Keratinocyte (primary cell): ENCODE results near the gene MAEA. TPM values are rescaled to one million over a fixed set of nuclear protein-coding genes. Genes with fewer than 3 reads are reported as not detected.

Source experiments
- DNase-seq: peaks from one replicate; pipeline ENCODE4 v3.0.0-alpha.2; 2011; ENCODE audit warnings: low read depth, missing footprints, low spot score
- FAIRE-seq: peaks from 2 replicates; lab custom pipeline; 2011; peaks lifted over from hg19 to GRCh38; lab: Jason Lieb, UNC
- H2AFZ ChIP-seq: 2 replicates; pipeline ENCODE4 v1.6.0; 2012; ENCODE audit warnings: low read length, control low read depth, inconsistent platforms; ENCODE audit not compliant: control insufficient read depth
- H3K27ac ChIP-seq: 2 replicates; pipeline ENCODE4 v1.5.1; 2011; ENCODE audit warnings: low read length; ENCODE audit not compliant: control insufficient read depth, insufficient read depth
- H3K27me3 ChIP-seq: 3 replicates; pipeline ENCODE4 v1.6.0; 2011; ENCODE audit warnings: low read length; ENCODE audit not compliant: control insufficient read depth, insufficient read depth; ENCODE audit errors: extremely low read depth
- H3K36me3 ChIP-seq, 2 experiments: 2 replicates in 1 of 2; 3 replicates in 1 of 2; pipeline ENCODE4 v1.5.1; 2011; ENCODE audit warnings: low read length in 2 of 2, mild to moderate bottlenecking in 1 of 2; ENCODE audit not compliant: control insufficient read depth in 2 of 2, insufficient read depth in 2 of 2; ENCODE audit errors: extremely low read depth in 1 of 2
- H3K4me1 ChIP-seq: 3 replicates; pipeline ENCODE4 v1.5.1; 2011; ENCODE audit warnings: low read length; ENCODE audit not compliant: control insufficient read depth, insufficient read depth; ENCODE audit errors: extremely low read depth
- H3K4me2 ChIP-seq: 3 replicates; pipeline ENCODE4 v1.6.0; 2011; ENCODE audit warnings: low read depth, low read length; ENCODE audit not compliant: control insufficient read depth, insufficient read depth; ENCODE audit errors: extremely low read depth
- H3K4me3 ChIP-seq, 3 experiments: fragments of 200-600 bp in 1 of 3; sonication (generic) in 1 of 3; 2 replicates in 2 of 3; 3 replicates in 1 of 3; pipeline ENCODE4 v1.5.1; 2011 to 2016; ENCODE audit warnings: low read length in 3 of 3, mild to moderate bottlenecking in 3 of 3, control low read depth in 2 of 3, inconsistent platforms in 1 of 3, low read depth in 1 of 3, mixed read lengths in 1 of 3, mixed run types in 1 of 3, moderate library complexity in 1 of 3; ENCODE audit not compliant: control insufficient read depth in 2 of 3, insufficient read depth in 2 of 3; ENCODE audit errors: extremely low read depth in 1 of 3
- H3K79me2 ChIP-seq: 2 replicates; pipeline ENCODE4 v1.6.0; 2012; ENCODE audit warnings: low read length; ENCODE audit not compliant: control insufficient read depth, insufficient read depth
- H3K9ac ChIP-seq: 3 replicates; pipeline ENCODE4 v1.6.0; 2011; ENCODE audit warnings: low read length; ENCODE audit not compliant: control insufficient read depth, insufficient read depth; ENCODE audit errors: extremely low read depth
- H3K9me1 ChIP-seq: 3 replicates; pipeline ENCODE4 v1.6.0; 2011; ENCODE audit warnings: low read length; ENCODE audit not compliant: control insufficient read depth, insufficient read depth; ENCODE audit errors: extremely low read depth
- H3K9me3 ChIP-seq: 2 replicates; pipeline ENCODE4 v1.5.1; 2012; ENCODE audit warnings: low read depth, low read length; ENCODE audit not compliant: control insufficient read depth
- H4K20me1 ChIP-seq: 3 replicates; pipeline ENCODE4 v1.6.0; 2011; ENCODE audit warnings: low read length; ENCODE audit not compliant: control insufficient read depth, insufficient read depth; ENCODE audit errors: extremely low read depth
- CTCF ChIP-seq, 3 experiments: IDR thresholded peaks in 1 of 3; conservative IDR thresholded peaks in 1 of 3; optimal IDR thresholded peaks in 1 of 3; 2 replicates in 2 of 3; 3 replicates in 1 of 3; pipeline versions ENCODE3 to v1.5.1; 2011; ENCODE audit warnings: low read length in 3 of 3, mild to moderate bottlenecking in 3 of 3, moderate library complexity in 2 of 3, control low read depth in 1 of 3, inconsistent platforms in 1 of 3; ENCODE audit not compliant: insufficient read depth in 2 of 3; ENCODE audit errors: extremely low read depth in 1 of 3
- EZH2 ChIP-seq: IDR thresholded peaks from one replicate; pipeline ENCODE4 v1.6.1; 2012; ENCODE audit warnings: inconsistent platforms, mild to moderate bottlenecking, low read length, moderate library complexity
- dilution Hi-C: fragments of 300-500 bp; cut with MboI; formaldehyde crosslinking; loops from one replicate; pipeline ENCODE4 v1.7.0; 2020; ENCODE audit warnings: low sequenced_read_pairs; ENCODE audit not compliant: extremely low pct_ligation_motif_present
- polyA plus RNA-seq, 5 experiments: library from polyadenylated mRNA; depleted of rRNA in 3 of 5; stranded (reverse) in 3 of 5; stranded (forward) in 1 of 5; unstranded in 1 of 5; fragments of >200 nt; gene quantifications; 1 replicate in 1 of 5; 2 replicates in 3 of 5; 3 replicates in 1 of 5; pipeline versions ENCODE4 v1.2.1 to v1.2.3, GENCODE V29; 2011 to 2012; ENCODE audit warnings: missing spikeins in 2 of 5, low read depth in 1 of 5, low replicate concordance in 1 of 5

Gene MAEA
- polyA plus RNA-seq, 1 donor (not counting 4 experiments of a cell fraction or from before 2014, with no cell fraction given), result 89.7 TPM

DNA sequence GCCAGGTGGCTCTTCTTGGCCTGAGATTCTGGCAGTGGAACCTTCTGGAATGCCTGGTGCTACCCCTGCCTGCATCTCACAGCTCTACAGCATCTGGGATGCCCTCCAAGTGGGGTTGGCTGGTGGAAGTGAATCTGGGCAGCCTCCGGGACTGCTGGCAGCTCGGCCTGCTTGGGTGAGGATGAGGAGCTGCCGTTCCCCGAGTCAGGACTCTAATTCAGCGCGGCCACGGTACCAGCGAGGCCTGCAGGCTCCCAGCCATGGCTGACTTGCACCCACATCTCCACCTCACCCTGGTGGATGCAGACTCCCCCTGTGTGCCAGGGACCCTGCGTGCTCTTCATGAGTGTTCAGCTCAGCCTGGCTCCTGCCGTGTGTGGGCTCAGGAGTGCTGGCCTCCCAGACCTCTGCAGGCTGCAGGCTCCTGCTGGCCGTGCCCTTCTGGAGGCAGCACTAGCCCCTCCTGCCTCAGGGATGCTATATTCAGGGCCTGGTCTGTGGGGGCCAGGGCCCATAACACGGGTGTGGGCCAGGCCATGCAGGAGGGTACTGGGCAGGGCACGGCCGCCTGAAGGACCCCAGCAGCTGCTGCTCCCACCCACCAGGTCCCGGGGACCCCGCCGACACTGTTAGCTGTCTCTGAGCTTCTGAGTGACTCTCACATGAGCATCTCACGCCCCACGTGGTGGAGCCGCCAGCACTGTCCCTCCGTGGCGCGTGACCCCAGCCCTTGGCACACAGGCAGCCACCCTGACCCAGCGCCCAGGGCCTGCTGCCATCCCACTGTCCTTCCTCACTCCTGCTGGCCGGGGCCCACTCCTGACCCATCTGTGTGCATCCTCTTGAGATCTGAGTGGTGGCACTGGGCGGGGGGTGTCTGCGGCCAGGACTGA is 67.9 kb downstream of the MAEA start:
- FAIRE-seq (no peak), DNase-seq (no peak)
- Histone ChIP-seq H3K4me2 (no peak overlapping the region), H3K4me1 (no peaks in the 10 kb centered on the region), H2AFZ (no peak overlapping the region), H3K4me3 (no peak overlapping the region), H3K27me3 (no peaks in the 10 kb centered on the region), H3K27ac (no peak overlapping the region), H3K9ac (no peak overlapping the region), H3K79me2 (no peaks in the 10 kb centered on the region), H3K9me3 (no peaks in the 10 kb centered on the region), H4K20me1 (no peaks in the 10 kb centered on the region), H3K36me3 (peaks cover 13 to 24% of the 10 kb centered on the region in 2 experiments), H3K9me1 (no peaks in the 10 kb centered on the region)
- TF ChIP-seq CTCF (optimal IDR thresholded peaks at IDR 0.05 in 1 of 3, IDR thresholded peaks at IDR 0.05 in 1 of 3, conservative IDR thresholded peaks at IDR 0.05 in 1 of 3; ENCODE audit: extremely low read depth in 1 of 3, insufficient read depth in 2 of 3, low read length in 3 of 3) (no peak), EZH2 (no peak)
- dilution Hi-C loops, result no loop called here

GRCh38 chr4:1358421-1359143 is 68.9 kb downstream of the MAEA start:
- dilution Hi-C loops, result no loop called here
- Histone ChIP-seq H3K9me3 (no peaks in the 10 kb centered on the region), H3K9ac (no peak overlapping the region), H3K4me1 (no peaks in the 10 kb centered on the region), H3K4me3 (no peak overlapping the region), H3K27me3 (no peaks in the 10 kb centered on the region), H3K36me3 (peaks cover 11 to 18% of the 10 kb centered on the region in 2 experiments), H2AFZ (no peak overlapping the region), H3K27ac (no peak overlapping the region), H3K4me2 (no peak overlapping the region), H3K79me2 (no peaks in the 10 kb centered on the region), H4K20me1 (no peaks in the 10 kb centered on the region), H3K9me1 (no peaks in the 10 kb centered on the region)
- TF ChIP-seq CTCF (optimal IDR thresholded peaks at IDR 0.05 in 1 of 3, IDR thresholded peaks at IDR 0.05 in 1 of 3, conservative IDR thresholded peaks at IDR 0.05 in 1 of 3; ENCODE audit: extremely low read depth in 1 of 3, insufficient read depth in 2 of 3, low read length in 3 of 3) (no peak), EZH2 (no peak)
- no peak for FAIRE-seq
- no peak for DNase-seq
